Left ventricle myocardium inferior (tissue), 1 donor: ENCODE measurements around the gene KRTAP26-1. TPM values are rescaled to one million over a fixed set of nuclear protein-coding genes. Genes with fewer than 3 reads are reported as not detected.

Experiments
- DNase-seq: peaks from one replicate; pipeline ENCODE4 v3.0.0-alpha.2; 2020
- H3K27ac ChIP-seq: fragments of 200-600 bp; replicated peaks from 2 replicates; pipeline ENCODE4 v1.8.0; 2021
- H3K27me3 ChIP-seq: fragments of 200-600 bp; 2 replicates; pipeline ENCODE4 v1.8.0; 2021; ENCODE audit warnings: low read depth
- H3K36me3 ChIP-seq: fragments of 200-600 bp; 2 replicates; pipeline ENCODE4 v1.8.0; 2021
- H3K4me1 ChIP-seq: fragments of 200-600 bp; 2 replicates; pipeline ENCODE4 v1.8.0; 2021
- H3K4me3 ChIP-seq: fragments of 200-600 bp; 2 replicates; pipeline ENCODE4 v1.8.0; 2021; ENCODE audit warnings: mild to moderate bottlenecking, moderate library complexity
- H3K9me3 ChIP-seq: fragments of 200-600 bp; replicated peaks from 2 replicates; pipeline ENCODE4 v1.8.0; 2021
- CTCF ChIP-seq: fragments of 200-600 bp; IDR thresholded peaks from 2 replicates; pipeline ENCODE4 v1.8.0; 2021; ENCODE audit warnings: antibody characterized with exemption, mild to moderate bottlenecking, borderline replicate concordance
- intact Hi-C: fragments of 100-400 bp; cut with micrococcal nuclease; formaldehyde crosslinking; loops from one replicate; pipeline ENCODE4 v1.11.0; 2022
- total RNA-seq: library from RNA; stranded (reverse); fragmentation: NEBNext Ultra II Directional; extraction: Animal tissue kit (Norgen Biotek cat#: 25700); gene quantifications from one replicate; pipeline ENCODE4 v1.2.1, GENCODE V29; 2021
- donor health status: DM: no; HTN: yes; CAD: no; lungs with severe emphysema.

The KRTAP26-1 gene
- total RNA-seq, 1 donor from 2014 or later: not detected

- DNase-seq: no peak
- Histone ChIP-seq H3K27ac (no peak overlapping the region), H3K27me3 (no peaks in the 10 kb centered on the region), H3K9me3 (peaks cover 31% of the 10 kb centered on the region), H3K4me1 (no peaks in the 10 kb centered on the region), H3K4me3 (no peak overlapping the region), H3K36me3 (no peaks in the 10 kb centered on the region)
- no peak for TF ChIP-seq CTCF
- intact Hi-C loops: no loop called here
Measured at GRCh38 chr21:30326390-30326789, 6.3 kb upstream of the KRTAP26-1 start.

GRCh38 chr21:30315701-30316100 is 4.4 kb downstream of the KRTAP26-1 start:
- Histone ChIP-seq H3K27ac (no peak overlapping the region), H3K4me1 (no peaks in the 10 kb centered on the region), H3K4me3 (no peak overlapping the region), H3K27me3 (no peaks in the 10 kb centered on the region), H3K9me3 (no peaks in the 10 kb centered on the region), H3K36me3 (no peaks in the 10 kb centered on the region)
- TF ChIP-seq CTCF: no peak
- intact Hi-C loops: no loop called here
- DNase-seq: no peak

GRCh38 chr21:30306884-30307283 is 13.2 kb downstream of the KRTAP26-1 start:
- no peak overlapping the region for H3K4me3 ChIP-seq
- intact Hi-C loops: no loop called here
- DNase-seq: no peak
- no peaks in the 10 kb centered on the region for H3K36me3 ChIP-seq
- H3K4me1 ChIP-seq: no peaks in the 10 kb centered on the region
- no peak for TF ChIP-seq CTCF
- H3K9me3 ChIP-seq: peaks cover 5% of the 10 kb centered on the region
- H3K27ac ChIP-seq: no peak overlapping the region
- no peaks in the 10 kb centered on the region for H3K27me3 ChIP-seq

GRCh38 chr21:30305136-30305535 is 15.0 kb downstream of the KRTAP26-1 start:
- H3K27me3 ChIP-seq: no peaks in the 10 kb centered on the region
- H3K36me3 ChIP-seq: no peaks in the 10 kb centered on the region
- intact Hi-C loops: no loop called here
- no peak for DNase-seq
- no peak for TF ChIP-seq CTCF
- H3K9me3 ChIP-seq: peaks cover 22% of the 10 kb centered on the region
- H3K4me1 ChIP-seq: no peaks in the 10 kb centered on the region
- no peak overlapping the region for H3K4me3 ChIP-seq
- no peak overlapping the region for H3K27ac ChIP-seq

GRCh38 chr21:30289215-30289614 is 30.9 kb downstream of the KRTAP26-1 start, which contains the start of gene KRTAP25-1:
Gene KRTAP25-1 (minus strand): TSS chr21:30289514. CDS start chr21:30289490, 24 bp downstream.
- Histone ChIP-seq H3K4me3 (no peak within 1 kb of the TSS), H3K27ac (no peak within 1 kb of the TSS), H3K9me3 (no peaks in the 10 kb centered on the region), H3K4me1 (no peaks in the 10 kb centered on the region), H3K27me3 (no peaks in the 10 kb centered on the region), H3K36me3 (no peaks in the 10 kb centered on the region)
- DNase-seq: no peak
- no peak for TF ChIP-seq CTCF
- intact Hi-C loops: no loop called here

GRCh38 chr21:30282850-30283249 is 37.3 kb downstream of the KRTAP26-1 start, which contains the start of gene KRTAP24-1:
Gene KRTAP24-1 (minus strand): TSS chr21:30282950. CDS start chr21:30282932, 18 bp downstream.
- TF ChIP-seq CTCF: no peak
- H3K4me3 ChIP-seq: no peak within 1 kb of the TSS
- intact Hi-C loops: no loop called here

More at GRCh38 chr21:30282850-30283249, 37.3 kb downstream of the KRTAP26-1 start, which contains the start of gene KRTAP24-1:
- H3K27ac ChIP-seq: no peak within 1 kb of the TSS
- DNase-seq: no peak
- H3K9me3 ChIP-seq: no peaks in the 10 kb centered on the region
- H3K4me1 ChIP-seq: no peaks in the 10 kb centered on the region
- H3K27me3 ChIP-seq: no peaks in the 10 kb centered on the region
- no peaks in the 10 kb centered on the region for H3K36me3 ChIP-seq
